SK-N-MC (cell line): ENCODE measurements around the gene CCDC172.

ENCODE experiments used
- EZH2 ChIP-seq: fragments of 200-600 bp; sonication (generic); IDR thresholded peaks from one replicate; pipeline ENCODE4 v1.6.1; 2017; ENCODE audit warnings: antibody characterized with exemption
- POLR2AphosphoS5 ChIP-seq: IDR thresholded peaks from 2 replicates; pipeline ENCODE4 v1.6.1; 2012; ENCODE audit warnings: mild to moderate bottlenecking, low read depth, low read length, borderline replicate concordance

GRCh38 chr10:116325987-116326386 is 1.7 kb downstream of the CCDC172 start:
- TF ChIP-seq POLR2AphosphoS5: no peak
- no peak for TF ChIP-seq EZH2
